Panc1 (cell line): ENCODE results near the gene MRPL2. TPM values are rescaled to one million over a fixed set of nuclear protein-coding genes. Genes with fewer than 3 reads are reported as not detected.

Experiments
- ATAC-seq: fragments of 200-7000 bp; cut with Tn5 transposase; 2 replicates; pipeline ENCODE4 v1.9.1; 2020; ENCODE audit warnings: mild to moderate bottlenecking, moderate library complexity
- BruUV-seq: library from RNA; stranded (reverse); fragments of 400-500 nt; replicated peaks from 2 replicates; lab custom pipeline; 2021; lab: Mats Ljungman, UMichigan
- CTCF ChIA-PET: fragments of 300-600 bp; sonication (Branson Sonifier 250); formaldehyde crosslinking; loops from one replicate; lab custom pipeline; 2022; ENCODE audit warnings: antibody characterized with exemption; lab: Charles Lee
- POLR2A ChIA-PET: fragments of 300-600 bp; sonication (Branson Sonifier 250); formaldehyde crosslinking; loops from one replicate; lab custom pipeline; 2022; ENCODE audit warnings: antibody characterized with exemption; lab: Charles Lee
- DNase-seq: peaks from one replicate; pipeline ENCODE4 v3.0.0-alpha.2; 2010; ENCODE audit warnings: low read depth, low spot score
- H3K27ac ChIP-seq: 2 replicates; pipeline ENCODE4 v1.5.1; 2011; ENCODE audit warnings: mild to moderate bottlenecking, low read length, inconsistent platforms
- H3K27me3 ChIP-seq: fragments of 200-500 bp; sonication (Bioruptor generic); 2 replicates; pipeline ENCODE4 v1.6.0; 2014; ENCODE audit warnings: low read length, inconsistent platforms; ENCODE audit not compliant: control insufficient read depth, insufficient read depth
- H3K36me3 ChIP-seq: fragments of 200-500 bp; sonication (Bioruptor generic); 2 replicates; pipeline ENCODE4 v1.5.1; 2014; ENCODE audit warnings: inconsistent platforms, mild to moderate bottlenecking, low read length, moderate library complexity; ENCODE audit not compliant: control insufficient read depth, insufficient read depth
- H3K4me1 ChIP-seq: 2 replicates; pipeline ENCODE4 v1.5.1; 2011; ENCODE audit warnings: inconsistent platforms, mild to moderate bottlenecking, low read length, moderate library complexity; ENCODE audit not compliant: control insufficient read depth, insufficient read depth
- H3K4me3 ChIP-seq, 2 experiments: 2 replicates each; pipeline ENCODE4 v1.5.1; 2011 to 2012; ENCODE audit warnings: low read depth in 2 of 2, low read length in 2 of 2, mild to moderate bottlenecking in 2 of 2, inconsistent platforms in 1 of 2, moderate library complexity in 1 of 2
- H3K9me3 ChIP-seq: fragments of 200-500 bp; sonication (Bioruptor generic); 2 replicates; pipeline ENCODE4 v1.5.1; 2014; ENCODE audit warnings: low read depth, mild to moderate bottlenecking, inconsistent platforms, low read length, moderate library complexity; ENCODE audit not compliant: control insufficient read depth, insufficient read depth
- POLR2AphosphoS5 ChIP-seq: IDR thresholded peaks from 2 replicates; pipeline ENCODE4 v1.6.1; 2012; ENCODE audit warnings: mild to moderate bottlenecking, low read depth, low read length, moderate library complexity
- REST ChIP-seq, 2 experiments: IDR thresholded peaks; 2 replicates each; pipeline ENCODE4 v1.6.1; 2011 to 2012; ENCODE audit warnings: low read depth in 2 of 2, control low read depth in 1 of 2, low read length in 1 of 2, mild to moderate bottlenecking in 1 of 2, moderate library complexity in 1 of 2; ENCODE audit not compliant: insufficient read depth in 1 of 2
- SIN3A ChIP-seq: IDR thresholded peaks from 2 replicates; pipeline ENCODE4 v1.6.1; 2012; ENCODE audit warnings: low read depth, mild to moderate bottlenecking, low read length, moderate library complexity, borderline replicate concordance; ENCODE audit not compliant: insufficient read depth
- TCF7L2 ChIP-seq: IDR thresholded peaks from 2 replicates; pipeline ENCODE4 v1.6.1; 2011; ENCODE audit warnings: mild to moderate bottlenecking, low read depth, low read length, inconsistent platforms
- in situ Hi-C: cut with HindIII; loops from 2 replicates; pipeline ENCODE4 v1.10.0; 2016; ENCODE audit warnings: low sequenced_read_pairs, low pct_unique_long_range_greater_than_20kb
- intact Hi-C: fragments of 100-400 bp; cut with micrococcal nuclease; formaldehyde crosslinking; loops from one replicate; pipeline ENCODE4 v1.10.0; 2022; ENCODE audit not compliant: unreplicated experiment
- total RNA-seq: library from RNA; stranded (reverse); gene quantifications from one replicate; pipeline ENCODE4 v1.2.1, GENCODE V29; 2021; ENCODE audit not compliant: unreplicated experiment
- TF ChIP-seq, protein P1 (sequence below): fragments of 450-650 bp; IDR thresholded peaks from 2 replicates; pipeline ENCODE4 v1.5.1; 2017; ENCODE audit warnings: mild to moderate bottlenecking

The MRPL2 gene
- total RNA-seq, 1 experiment from 2014 or later = 65.6 TPM

DNA sequence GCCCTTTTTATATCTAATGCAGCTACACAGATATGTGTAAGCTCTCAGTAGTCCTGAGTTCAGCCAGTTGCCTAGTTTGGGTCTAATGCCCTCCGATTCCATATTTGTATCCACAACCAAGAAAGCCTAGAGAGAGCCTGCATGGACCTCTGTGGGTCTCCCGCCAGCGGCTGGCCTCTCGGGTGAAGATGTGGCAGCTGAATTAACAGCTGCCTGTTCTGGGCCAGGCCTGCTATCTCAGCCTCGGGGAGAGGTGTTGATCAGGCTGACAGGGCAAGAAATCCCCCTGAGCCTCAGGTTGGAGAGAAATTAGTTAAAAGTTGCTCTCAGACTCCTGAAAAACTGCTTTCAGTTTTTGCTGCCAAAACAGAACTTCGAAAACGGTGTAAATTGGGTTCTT is 36.7 kb upstream of the MRPL2 start:
- in situ Hi-C loops (no loop called here), intact Hi-C loops (no loop called here)
- Histone ChIP-seq H3K27ac (peak overlapping the region; percentile 97), H3K4me3 (peak overlapping the region; percentile 17 to 38), H3K36me3 (no peaks in the 10 kb centered on the region), H3K9me3 (no peaks in the 10 kb centered on the region), H3K27me3 (no peaks in the 10 kb centered on the region), H3K4me1 (peaks cover 74% of the 10 kb centered on the region)
- ChIA-PET CTCF (no interaction called here), POLR2A (interaction anchor here (0.6 to 1.4 kb wide), 2 partner anchors 11 to 42 kb away, joined by 6 to 11 read pairs; partner anchors contain the start of gene CUL7)
- DNase-seq (no peak), ATAC-seq (no peak)
- no peak for TF ChIP-seq POLR2AphosphoS5
- TF ChIP-seq, protein P1, sequence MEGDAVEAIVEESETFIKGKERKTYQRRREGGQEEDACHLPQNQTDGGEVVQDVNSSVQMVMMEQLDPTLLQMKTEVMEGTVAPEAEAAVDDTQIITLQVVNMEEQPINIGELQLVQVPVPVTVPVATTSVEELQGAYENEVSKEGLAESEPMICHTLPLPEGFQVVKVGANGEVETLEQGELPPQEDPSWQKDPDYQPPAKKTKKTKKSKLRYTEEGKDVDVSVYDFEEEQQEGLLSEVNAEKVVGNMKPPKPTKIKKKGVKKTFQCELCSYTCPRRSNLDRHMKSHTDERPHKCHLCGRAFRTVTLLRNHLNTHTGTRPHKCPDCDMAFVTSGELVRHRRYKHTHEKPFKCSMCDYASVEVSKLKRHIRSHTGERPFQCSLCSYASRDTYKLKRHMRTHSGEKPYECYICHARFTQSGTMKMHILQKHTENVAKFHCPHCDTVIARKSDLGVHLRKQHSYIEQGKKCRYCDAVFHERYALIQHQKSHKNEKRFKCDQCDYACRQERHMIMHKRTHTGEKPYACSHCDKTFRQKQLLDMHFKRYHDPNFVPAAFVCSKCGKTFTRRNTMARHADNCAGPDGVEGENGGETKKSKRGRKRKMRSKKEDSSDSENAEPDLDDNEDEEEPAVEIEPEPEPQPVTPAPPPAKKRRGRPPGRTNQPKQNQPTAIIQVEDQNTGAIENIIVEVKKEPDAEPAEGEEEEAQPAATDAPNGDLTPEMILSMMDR = no peak
- no peak for TF ChIP-seq REST (IDR thresholded peaks at IDR 0.05; ENCODE audit: insufficient read depth in 1 of 2, low read depth in 2 of 2, low read length in 1 of 2)
- TF ChIP-seq SIN3A = no peak
- no TSS peak for BruUV-seq

GRCh38 chr6:43093436-43094289 is 34.4 kb upstream of the MRPL2 start:
- H3K4me1 ChIP-seq = peaks cover 89% of the 10 kb centered on the region
- intact Hi-C loops (loop anchor here (2.0 to 5.0 kb wide), 2 partner anchors 35 to 39 kb away; partner anchors contain the start of genes KLC4 and MRPL2), in situ Hi-C loops (no loop called here)
- CTCF ChIA-PET = no interaction called here
- DNase-seq (peak; percentile 64), ATAC-seq (peak; percentile 70)
- TF ChIP-seq TCF7L2 = peak; percentile 67
- 0 out of 4 replicates have a peak, but pooled peaks of 1 of the 2 experiments have one; percentile 22 for TF ChIP-seq REST (IDR thresholded peaks at IDR 0.05; ENCODE audit: insufficient read depth in 1 of 2, low read depth in 2 of 2, low read length in 1 of 2)
- peak; percentile 56; the same call in 1 of the 2 replicates for TF ChIP-seq POLR2AphosphoS5
- 0 out of 2 replicates have a peak, but pooled peaks have one; percentile 57 for TF ChIP-seq SIN3A
- TF ChIP-seq, protein P1 = no peak
- H3K27ac ChIP-seq = peak overlapping the region; percentile 97
- H3K27me3 ChIP-seq = no peaks in the 10 kb centered on the region
- POLR2A ChIA-PET = interaction anchor here (0.5 to 0.6 kb wide), 2 partner anchors 17 to 1278 kb away, joined by 3 to 4 read pairs; no protein-coding TSS in a partner anchor
- H3K36me3 ChIP-seq = no peaks in the 10 kb centered on the region
- no peaks in the 10 kb centered on the region for H3K9me3 ChIP-seq
- TSS peak; percentile 24 for BruUV-seq
- H3K4me3 ChIP-seq = peak overlapping the region; percentile 31 to 70
